ENCODE results near the gene TMEM38A. TPM values are rescaled to one million over a fixed set of nuclear protein-coding genes. Genes with fewer than 3 reads are reported as not detected.
"Not testable (repeated sequence)": the region's sequence is repeated elsewhere in the genome, so short reads cannot be mapped to it uniquely, and the experiment has no call there.

The TMEM38A gene
- total RNA-seq, 6 experiments from 2014 or later: 2.7 to 8.3 (median 5.3) TPM

DNA sequence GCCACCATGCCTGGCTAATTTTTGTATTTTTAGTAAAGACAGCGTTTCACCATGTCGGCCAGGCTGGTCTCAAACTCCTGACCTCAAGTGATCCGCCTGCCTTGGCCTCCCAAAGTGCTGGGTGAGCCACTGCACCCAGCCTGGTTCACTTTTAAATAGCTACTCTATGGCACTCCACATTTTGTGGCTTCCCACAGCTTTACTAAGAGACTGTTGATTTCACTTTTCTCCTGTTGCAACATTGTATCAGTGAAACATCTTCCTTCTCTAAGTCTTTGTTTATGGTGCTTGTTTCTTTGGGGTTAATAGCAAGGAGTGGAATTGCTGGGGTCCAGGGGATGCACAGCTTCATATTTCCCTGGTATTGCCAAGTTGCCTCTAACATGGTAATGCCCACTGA is 12.3 kb downstream of the TMEM38A start:
- Histone ChIP-seq H3K4me1 (peaks cover 0 to 4% (median 0%) of the 10 kb centered on the region in 4 donors), H3K27me3 (no peaks in the 10 kb centered on the region), H3K9me3 (no peaks in the 10 kb centered on the region), H3K36me3 (no peaks in the 10 kb centered on the region), H3K4me3 (no peak overlapping the region), H3K27ac (no peak overlapping the region)
- WGBS (ENCODE audit: insufficient coverage, low coverage, low lambda C conversion rate, missing lambda C conversion rate): no CpG with 5 or more reads among the region's 3 CpGs
- ATAC-seq: no peak
- intact Hi-C loops (cut with DNase I): no loop called here
- DNase-seq: no peak
- no peak for TF ChIP-seq CTCF (IDR thresholded peaks at IDR 0.05)
- no peak for TF ChIP-seq POLR2A (IDR thresholded peaks at IDR 0.05)

DNA sequence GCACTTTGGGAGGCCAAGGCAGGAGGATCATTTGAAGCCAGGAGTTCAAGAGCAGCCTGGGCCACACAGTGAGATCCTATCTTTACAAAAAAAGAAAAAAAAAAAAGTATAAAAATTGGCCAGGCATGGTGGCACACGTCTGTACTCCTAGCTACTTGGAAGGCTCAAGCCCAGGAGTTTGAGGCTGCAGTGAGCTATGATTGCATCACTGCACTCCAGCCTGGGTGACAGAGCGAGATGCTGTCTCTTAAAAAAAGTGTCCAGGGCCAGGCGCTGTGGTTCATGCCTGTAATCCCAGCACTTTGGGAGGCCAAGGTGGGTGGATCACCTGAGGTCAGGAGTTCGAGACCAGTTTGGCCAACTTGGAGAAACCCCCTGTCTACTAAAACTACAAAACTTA is 12.9 kb downstream of the TMEM38A start:
- H3K36me3 ChIP-seq; ATAC-seq; H3K4me3 ChIP-seq; H3K9me3 ChIP-seq; H3K4me1 ChIP-seq; H3K27ac ChIP-seq; intact Hi-C loops (cut with DNase I); DNase-seq; H3K27me3 ChIP-seq: not testable (repeated sequence)
- WGBS (ENCODE audit: insufficient coverage, low coverage, low lambda C conversion rate, missing lambda C conversion rate): 77% methylated on average over 1 of the region's 4 CpGs

- TF ChIP-seq CTCF (IDR thresholded peaks at IDR 0.05) (no peak), POLR2A (IDR thresholded peaks at IDR 0.05) (no peak)
- WGBS (ENCODE audit: insufficient coverage, low coverage, low lambda C conversion rate, missing lambda C conversion rate): 43% methylated on average over 15 of the region's 15 CpGs
These were observed 15.3 kb downstream of the TMEM38A start for GRCh38 chr19:16676101-16676798.

DNA sequence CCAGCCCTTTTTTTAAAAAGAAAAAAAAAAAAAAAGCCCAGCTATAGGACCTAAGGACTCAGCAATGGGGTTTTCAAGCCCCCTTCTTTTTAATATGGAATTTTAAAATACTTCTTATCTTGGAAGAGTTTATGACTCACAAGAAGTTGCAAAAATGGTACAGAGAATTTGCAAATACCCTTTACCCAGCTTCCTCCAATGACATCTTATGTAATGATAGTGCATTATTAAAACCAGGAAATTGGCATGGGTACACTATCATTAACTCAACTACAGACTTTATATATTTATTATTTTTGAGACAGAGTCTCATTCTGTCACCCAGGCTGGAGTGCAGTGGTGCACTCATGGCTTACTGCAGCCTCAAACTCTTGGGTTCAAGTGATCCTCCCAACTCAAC is 16.1 kb downstream of the TMEM38A start:
- Histone ChIP-seq H3K36me3 (peaks cover 0 to 3% (median 0%) of the 10 kb centered on the region in 4 donors), H3K27ac (no peak overlapping the region), H3K4me1 (peaks cover 0 to 4% (median 0%) of the 10 kb centered on the region in 4 donors), H3K9me3 (no peaks in the 10 kb centered on the region), H3K27me3 (no peaks in the 10 kb centered on the region), H3K4me3 (no peak overlapping the region)
- no peak for DNase-seq
- ATAC-seq: no peak
- no peak for TF ChIP-seq POLR2A (IDR thresholded peaks at IDR 0.05)
- TF ChIP-seq CTCF (IDR thresholded peaks at IDR 0.05): no peak
- intact Hi-C loops (cut with DNase I): no loop called here

More at GRCh38 chr19:16676101-16676798, 15.3 kb downstream of the TMEM38A start:
- intact Hi-C loops (cut with DNase I): no loop called here
- H3K4me3 ChIP-seq: peak overlapping the region; percentile 12 to 46 (median 33)
- peak overlapping the region in 1 of 3 donors; percentile 22 for H3K27ac ChIP-seq
- H3K4me1 ChIP-seq: peaks cover 0 to 4% (median 0%) of the 10 kb centered on the region in 4 donors
- peaks cover 0 to 3% (median 0%) of the 10 kb centered on the region in 4 donors for H3K36me3 ChIP-seq
- H3K9me3 ChIP-seq: no peaks in the 10 kb centered on the region
- peak; percentile 59 to 60 (median 60) for DNase-seq
- peak; percentile 61 to 80 (median 78) for ATAC-seq
- H3K27me3 ChIP-seq: no peaks in the 10 kb centered on the region

DNA sequence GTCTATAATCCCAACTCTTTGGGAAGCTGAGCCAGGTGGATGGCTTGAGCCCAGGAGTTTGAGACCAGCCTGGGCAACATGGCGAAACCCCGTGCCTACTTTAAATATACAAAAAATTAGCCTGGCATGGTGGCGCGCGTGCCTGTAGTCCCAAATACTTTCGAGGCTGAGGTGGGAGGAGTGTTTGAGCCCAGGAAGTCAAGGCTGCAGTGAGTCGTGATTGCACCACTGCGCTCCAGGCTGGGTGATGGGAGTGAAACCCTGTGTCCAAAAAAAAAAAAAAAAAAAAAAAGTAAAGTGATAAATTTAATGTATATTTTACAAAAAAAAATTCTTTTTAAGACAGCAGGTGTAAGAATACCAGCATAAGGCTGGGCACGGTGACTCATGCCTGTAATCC is 17.6 kb downstream of the TMEM38A start:
- DNase-seq (no peak), ATAC-seq (no peak)
- TF ChIP-seq POLR2A (IDR thresholded peaks at IDR 0.05) (no peak), CTCF (IDR thresholded peaks at IDR 0.05) (no peak)
- Histone ChIP-seq H3K36me3 (peaks cover 0 to 3% (median 0%) of the 10 kb centered on the region in 4 donors), H3K4me1 (peaks cover 0 to 4% (median 0%) of the 10 kb centered on the region in 4 donors), H3K9me3 (no peaks in the 10 kb centered on the region), H3K27me3 (no peaks in the 10 kb centered on the region), H3K4me3 (no peak overlapping the region), H3K27ac (no peak overlapping the region)
- intact Hi-C loops (cut with DNase I): no loop called here
- 90% methylated on average over 7 of the region's 9 CpGs for WGBS (ENCODE audit: insufficient coverage, low coverage, low lambda C conversion rate, missing lambda C conversion rate)
